Stomach (tissue), 9 donors: ENCODE results near the gene TMEM17. TPM values are rescaled to one million over a fixed set of nuclear protein-coding genes. Genes with fewer than 3 reads are reported as not detected.

Experiments used
- DNase-seq, 2 donors: peaks; one replicate each; pipeline versions ENCODE4 v3.0.0 to v3.0.0-alpha.2; 2013 to 2019
- H3K27ac ChIP-seq, 5 donors: fragments of 200-600 bp in 4 of 5; sonication (generic) in 4 of 5; one replicate each; pipeline ENCODE4 v1.5.1; 2013 to 2019; ENCODE audit warnings: mild to moderate bottlenecking in 1 of 5, moderate library complexity in 1 of 5
- H3K27me3 ChIP-seq, 3 donors: fragments of 200-600 bp; sonication (generic); one replicate each; pipeline ENCODE4 v1.5.1; 2017 to 2019; ENCODE audit warnings: mixed run types in 1 of 3
- H3K36me3 ChIP-seq, 4 donors: fragments of 200-600 bp; sonication (generic); 1 replicate in 3 of 4; 2 replicates in 1 of 4; pipeline ENCODE4 v1.5.1; 2016 to 2019
- H3K4me1 ChIP-seq, 4 donors: fragments of 200-600 bp; sonication (generic); one replicate each; pipeline ENCODE4 v1.5.1; 2016 to 2019
- H3K4me3 ChIP-seq, 4 donors: fragments of 200-600 bp; sonication (generic) in 3 of 4; one replicate each; pipeline ENCODE4 v1.5.1; 2016 to 2019; ENCODE audit warnings: mild to moderate bottlenecking in 1 of 4
- H3K9me3 ChIP-seq, 4 donors: fragments of 200-600 bp; sonication (generic); one replicate each; pipeline ENCODE4 v1.5.1; 2016 to 2019
- EP300 ChIP-seq: sonication (generic); formaldehyde crosslinking; IDR thresholded peaks from one replicate; pipeline ENCODE4 v1.6.1; 2017; ENCODE audit warnings: antibody characterized with exemption
- POLR2A ChIP-seq, 4 donors: fragments of 450-650 bp; IDR thresholded peaks; one replicate each; pipeline ENCODE4 v1.6.1; 2016; ENCODE audit warnings: antibody characterized with exemption in 4 of 4, control low read depth in 2 of 4, mild to moderate bottlenecking in 1 of 4, moderate library complexity in 1 of 4
- POLR2AphosphoS5 ChIP-seq, 3 donors: sonication (generic); formaldehyde crosslinking; IDR thresholded peaks; one replicate each; pipeline ENCODE4 v1.6.1; 2016; ENCODE audit warnings: antibody characterized with exemption in 3 of 3
- WGBS, 5 donors: extraction: QIAGEN DNeasy Blood & Tissue Kit in 3 of 5; methylation state at CpG; one replicate each; pipeline versions ENCODE4 v1.1.5 to v1.1.7; 2013 to 2018; 5-methylcytosine and 5-hydroxymethylcytosine counted together
- intact Hi-C: fragments of 100-400 bp; cut with DNase I; formaldehyde crosslinking; loops from one replicate; pipeline ENCODE4 v1.15.1; 2023; ENCODE audit warnings: low total_unique reads
- polyA plus RNA-seq, 3 donors: library from polyadenylated mRNA; stranded (reverse); fragments of 200-250 nt; gene quantifications; one replicate each; pipeline ENCODE4 v1.2.3, GENCODE V29; 2013
- total RNA-seq, 5 donors: library from RNA; depleted of rRNA; stranded (reverse); fragments of >200 nt; gene quantifications; one replicate each; pipeline versions ENCODE4 v1.1.0 to v1.2.3, GENCODE V29; 2014 to 2016
- TF ChIP-seq, protein P1 (sequence below), 7 experiments: fragments of 450-650 bp in 4 of 7; fragments of 200-600 bp in 3 of 7; sonication (generic) in 3 of 7; IDR thresholded peaks; one replicate each; pipeline ENCODE4 v1.5.1; 2016 to 2019; ENCODE audit warnings: antibody characterized with exemption in 7 of 7, control low read depth in 2 of 7, mild to moderate bottlenecking in 1 of 7
- donor health status: healthy with polysubstance abuse.
- donor health status: Bipolar disorder and iron deficiency.
- donor health status: healthy.

TMEM17 gene
- total and polyA plus RNA-seq, 8 donors, result 0.87 to 2.2 (median 1.2) TPM; not detected in 3

DNA sequence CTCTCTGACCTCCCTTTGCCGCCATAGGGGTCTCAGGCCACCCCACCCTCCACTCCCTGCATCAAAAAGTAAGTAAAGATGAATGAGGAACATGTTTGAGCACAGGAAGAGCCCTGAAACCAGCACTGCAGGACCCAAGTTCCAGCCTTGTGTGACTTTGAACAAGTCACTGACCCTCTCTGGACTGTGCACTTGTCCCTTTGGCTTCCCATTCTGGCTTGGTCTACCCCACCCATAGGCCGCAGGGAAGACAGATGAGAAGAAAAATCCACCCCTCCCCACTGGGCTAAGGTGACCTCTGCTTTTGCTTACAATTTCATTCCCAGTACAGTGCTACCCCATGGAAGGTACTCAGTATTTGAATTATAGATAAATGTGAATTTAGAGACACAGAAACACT is 43.8 kb downstream of the TMEM17 start:
- H3K36me3 ChIP-seq, result no peaks in the 10 kb centered on the region
- no peaks in the 10 kb centered on the region for H3K9me3 ChIP-seq
- no peak overlapping the region for H3K4me3 ChIP-seq
- intact Hi-C loops, result no loop called here
- TF ChIP-seq EP300 (no peak), POLR2AphosphoS5 (IDR thresholded peaks at IDR 0.05) (no peak), POLR2A (IDR thresholded peaks at IDR 0.05) (no peak)
- TF ChIP-seq, protein P1, sequence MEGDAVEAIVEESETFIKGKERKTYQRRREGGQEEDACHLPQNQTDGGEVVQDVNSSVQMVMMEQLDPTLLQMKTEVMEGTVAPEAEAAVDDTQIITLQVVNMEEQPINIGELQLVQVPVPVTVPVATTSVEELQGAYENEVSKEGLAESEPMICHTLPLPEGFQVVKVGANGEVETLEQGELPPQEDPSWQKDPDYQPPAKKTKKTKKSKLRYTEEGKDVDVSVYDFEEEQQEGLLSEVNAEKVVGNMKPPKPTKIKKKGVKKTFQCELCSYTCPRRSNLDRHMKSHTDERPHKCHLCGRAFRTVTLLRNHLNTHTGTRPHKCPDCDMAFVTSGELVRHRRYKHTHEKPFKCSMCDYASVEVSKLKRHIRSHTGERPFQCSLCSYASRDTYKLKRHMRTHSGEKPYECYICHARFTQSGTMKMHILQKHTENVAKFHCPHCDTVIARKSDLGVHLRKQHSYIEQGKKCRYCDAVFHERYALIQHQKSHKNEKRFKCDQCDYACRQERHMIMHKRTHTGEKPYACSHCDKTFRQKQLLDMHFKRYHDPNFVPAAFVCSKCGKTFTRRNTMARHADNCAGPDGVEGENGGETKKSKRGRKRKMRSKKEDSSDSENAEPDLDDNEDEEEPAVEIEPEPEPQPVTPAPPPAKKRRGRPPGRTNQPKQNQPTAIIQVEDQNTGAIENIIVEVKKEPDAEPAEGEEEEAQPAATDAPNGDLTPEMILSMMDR (IDR thresholded peaks at IDR 0.05), result no peak
- WGBS, 5 donors, result 88 to 95% (median 92%) methylated on average over 2 of the region's 2 CpGs
- H3K27ac ChIP-seq, result no peak overlapping the region
- peaks cover 5 to 27% (median 18%) of the 10 kb centered on the region in 4 donors for H3K4me1 ChIP-seq
- H3K27me3 ChIP-seq, result no peaks in the 10 kb centered on the region
- DNase-seq, result no peak

DNA sequence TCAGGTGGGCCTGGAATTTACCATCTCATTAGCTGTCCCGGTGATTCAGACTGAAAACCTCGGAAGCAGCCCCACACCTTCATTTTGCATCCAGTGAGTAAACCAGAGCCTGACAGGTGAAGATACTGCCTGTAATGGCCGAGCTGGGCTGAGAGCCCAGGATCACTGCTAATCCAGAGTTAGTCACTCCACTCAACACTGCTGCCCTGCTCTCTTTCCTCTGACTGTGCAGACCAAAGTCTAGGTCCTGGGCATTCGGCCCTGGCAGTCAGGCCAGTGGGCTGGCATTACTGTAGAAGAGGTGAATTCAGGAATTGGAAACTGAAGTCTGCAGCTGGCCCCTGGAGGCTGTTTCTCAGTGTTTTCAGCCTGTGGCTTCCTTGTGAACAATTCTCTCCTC is 44.3 kb downstream of the TMEM17 start:
- WGBS, 5 donors, result 48 to 70% (median 62%) methylated on average over 2 to 4 of the region's 4 CpGs
- intact Hi-C loops, result no loop called here

DNA sequence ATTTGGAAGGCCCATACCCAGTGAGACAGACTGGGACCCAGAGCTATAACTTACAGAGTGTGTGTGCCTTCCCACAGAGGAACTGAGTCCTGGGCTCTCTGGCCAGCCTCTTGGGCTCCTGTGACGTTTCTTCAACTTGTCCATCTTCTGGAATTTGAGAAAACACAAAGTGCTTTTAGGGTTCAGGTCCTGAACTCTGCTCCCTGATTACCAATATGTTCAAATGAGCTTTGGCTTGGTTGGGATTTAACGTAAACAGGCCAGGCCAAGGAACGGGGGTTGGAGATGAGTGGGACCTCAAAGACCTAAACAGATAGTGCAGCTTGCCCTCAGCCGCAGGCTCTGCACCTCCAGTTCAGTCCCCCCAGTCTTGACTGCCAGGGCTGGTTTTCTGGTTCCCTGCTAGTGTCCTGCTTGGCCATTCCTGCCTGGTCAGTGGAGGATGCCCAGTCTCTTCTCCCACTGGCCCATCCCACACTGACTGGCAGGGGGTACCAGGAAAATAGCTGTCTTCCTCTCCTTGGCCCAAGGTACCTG is 44.9 kb downstream of the TMEM17 start:
- intact Hi-C loops, result no loop called here
- H3K4me1 ChIP-seq, result peaks cover 7 to 30% (median 20%) of the 10 kb centered on the region in 4 donors
- no peaks in the 10 kb centered on the region for H3K27me3 ChIP-seq
- H3K27ac ChIP-seq, result peak overlapping the region in 1 of 5 donors; percentile 32
- no peaks in the 10 kb centered on the region for H3K36me3 ChIP-seq
- no peak for DNase-seq
- TF ChIP-seq EP300, result no peak
- no peak for TF ChIP-seq POLR2AphosphoS5 (IDR thresholded peaks at IDR 0.05)
- no peak for TF ChIP-seq POLR2A (IDR thresholded peaks at IDR 0.05)
- TF ChIP-seq, protein P1 (IDR thresholded peaks at IDR 0.05), result no peak
- 73 to 93% (median 92%) methylated on average over 4 of the region's 4 CpGs for WGBS, 5 donors
- no peak overlapping the region for H3K4me3 ChIP-seq
- no peaks in the 10 kb centered on the region for H3K9me3 ChIP-seq

More for the DNA sequence above, 44.3 kb downstream of the TMEM17 start:
- no peak for TF ChIP-seq POLR2AphosphoS5 (IDR thresholded peaks at IDR 0.05)
- TF ChIP-seq, protein P1 (IDR thresholded peaks at IDR 0.05), result no peak
- TF ChIP-seq EP300, result no peak
- TF ChIP-seq POLR2A (IDR thresholded peaks at IDR 0.05), result no peak
- H3K36me3 ChIP-seq, result no peaks in the 10 kb centered on the region
- H3K4me3 ChIP-seq, result no peak overlapping the region
- DNase-seq, result no peak
- H3K4me1 ChIP-seq, result peaks cover 10 to 30% (median 21%) of the 10 kb centered on the region in 4 donors
- H3K27me3 ChIP-seq, result no peaks in the 10 kb centered on the region
- no peaks in the 10 kb centered on the region for H3K9me3 ChIP-seq
- H3K27ac ChIP-seq, result peak overlapping the region in 1 of 5 donors; percentile 32

DNA sequence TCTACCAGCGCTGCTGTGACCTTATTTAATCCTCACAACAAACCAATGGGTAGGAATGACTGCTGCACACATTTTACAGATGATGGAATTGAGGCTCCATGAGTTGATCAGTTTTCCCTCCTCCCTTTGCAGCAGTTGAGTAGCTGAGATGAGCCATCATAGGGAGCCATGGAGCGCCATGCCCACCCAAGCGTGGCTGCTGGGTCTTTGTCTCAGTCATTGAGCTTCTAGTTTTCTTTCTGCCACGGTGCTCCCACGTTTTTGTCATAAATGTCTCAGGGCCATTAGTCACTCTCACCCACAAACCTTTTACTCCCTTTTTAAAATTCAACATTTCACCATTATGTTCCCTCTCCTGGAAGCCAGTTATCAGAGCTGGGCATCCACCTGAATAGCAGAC is 45.8 kb downstream of the TMEM17 start:
- WGBS, 5 donors, result 79 to 87% (median 82%) methylated on average over 5 of the region's 5 CpGs
- H3K27me3 ChIP-seq, result no peaks in the 10 kb centered on the region
- DNase-seq, result no peak
- peaks cover 7 to 28% (median 19%) of the 10 kb centered on the region in 4 donors for H3K4me1 ChIP-seq
- TF ChIP-seq, protein P1 (IDR thresholded peaks at IDR 0.05), result no peak
- TF ChIP-seq POLR2A (IDR thresholded peaks at IDR 0.05) (no peak), POLR2AphosphoS5 (IDR thresholded peaks at IDR 0.05) (no peak), EP300 (no peak)
- H3K36me3 ChIP-seq, result no peaks in the 10 kb centered on the region
- intact Hi-C loops, result no loop called here
- no peak overlapping the region for H3K27ac ChIP-seq
- H3K9me3 ChIP-seq, result no peaks in the 10 kb centered on the region
- no peak overlapping the region for H3K4me3 ChIP-seq
